Caco-2 (cell line): ENCODE data around the gene DIAPH2. TPM values are rescaled to one million over a fixed set of nuclear protein-coding genes. Genes with fewer than 3 reads are reported as not detected.

Experiments
- Bru-seq: library from RNA; stranded (reverse); fragments of 400-500 nt; gene quantifications from one replicate; lab custom pipeline; 2021; lab: Mats Ljungman, UMichigan
- BruChase-seq, 2 experiments: library from RNA; stranded (reverse); fragments of 400-500 nt; gene quantifications; one replicate each; lab custom pipeline; 2021; lab: Mats Ljungman, UMichigan
- BruUV-seq: library from RNA; stranded (reverse); fragments of 400-500 nt; replicated peaks from 2 replicates; lab custom pipeline; 2021; lab: Mats Ljungman, UMichigan
- CTCF ChIA-PET: fragments of 300-600 bp; sonication (Branson Sonifier 250); formaldehyde crosslinking; loops from one replicate; lab custom pipeline; 2022; ENCODE audit warnings: antibody characterized with exemption; lab: Charles Lee
- POLR2A ChIA-PET: fragments of 300-600 bp; sonication (Branson Sonifier 250); formaldehyde crosslinking; loops from one replicate; lab custom pipeline; 2022; ENCODE audit warnings: antibody characterized with exemption; lab: Charles Lee
- DNase-seq, 2 experiments: peaks; one replicate each; pipeline versions ENCODE4 v3.0.0 to v3.0.0-alpha.2; 2020 to 2022
- H3K27me3 ChIP-seq: replicated peaks from 2 replicates; pipeline ENCODE4 v1.6.0; 2011; ENCODE audit warnings: low read length; ENCODE audit not compliant: control insufficient read depth, insufficient read depth
- H3K36me3 ChIP-seq: 2 replicates; pipeline ENCODE4 v1.5.1; 2011; ENCODE audit warnings: low read length; ENCODE audit not compliant: control insufficient read depth, insufficient read depth
- H3K4me1 ChIP-seq: fragments of 250-450 bp; sonication (Bioruptor Pico); 2 replicates; pipeline ENCODE4 v1.5.1; 2020; ENCODE audit warnings: mild to moderate bottlenecking
- H3K4me3 ChIP-seq: 2 replicates; pipeline ENCODE4 v1.5.1; 2011; ENCODE audit warnings: low read depth, mild to moderate bottlenecking, control low read depth, low read length
- H3K9me3 ChIP-seq: fragments of 250-450 bp; sonication (Bioruptor Pico); 2 replicates; pipeline ENCODE4 v1.5.1; 2020; ENCODE audit warnings: mild to moderate bottlenecking, moderate library complexity
- H3K27ac Mint-ChIP-seq: one replicate; pipeline ENCODE4 v1.8.0; 2022; ENCODE audit warnings: mixed read lengths; ENCODE audit not compliant: unreplicated experiment
- H3K27me3 Mint-ChIP-seq: one replicate; pipeline ENCODE4 v1.8.0; 2022; ENCODE audit warnings: mixed read lengths; ENCODE audit not compliant: insufficient read depth, unreplicated experiment
- H3K36me3 Mint-ChIP-seq: one replicate; pipeline ENCODE4 v1.8.0; 2022; ENCODE audit warnings: mild to moderate bottlenecking, mixed read lengths; ENCODE audit not compliant: insufficient read depth, unreplicated experiment
- H3K4me1 Mint-ChIP-seq: one replicate; pipeline ENCODE4 v1.8.0; 2022; ENCODE audit warnings: low read depth, mixed read lengths; ENCODE audit not compliant: unreplicated experiment
- H3K4me3 Mint-ChIP-seq: one replicate; pipeline ENCODE4 v1.8.0; 2022; ENCODE audit warnings: mild to moderate bottlenecking, moderate library complexity, mixed read lengths; ENCODE audit not compliant: unreplicated experiment
- H3K9me3 Mint-ChIP-seq: one replicate; pipeline ENCODE4 v1.8.0; 2022; ENCODE audit warnings: mixed read lengths; ENCODE audit not compliant: unreplicated experiment
- CTCF ChIP-seq, 2 experiments: fragments of 200-600 bp in 1 of 2; IDR thresholded peaks; 1 replicate in 1 of 2; 2 replicates in 1 of 2; pipeline versions ENCODE4 v1.5.1 to v1.8.0; 2011 to 2022; ENCODE audit warnings: antibody characterized with exemption in 1 of 2, control low read depth in 1 of 2, inconsistent platforms in 1 of 2, low read depth in 1 of 2, low read length in 1 of 2, mild to moderate bottlenecking in 1 of 2, moderate library complexity in 1 of 2; ENCODE audit not compliant: insufficient read depth in 1 of 2, severe bottlenecking in 1 of 2, unreplicated experiment in 1 of 2
- intact Hi-C: fragments of 100-400 bp; cut with micrococcal nuclease; formaldehyde crosslinking; loops from one replicate; pipeline ENCODE4 v1.10.0; 2022; ENCODE audit not compliant: unreplicated experiment
- long read RNA-seq: library from polyadenylated mRNA; stranded (forward); transcript quantifications from one replicate; pipeline ENCODE4 v2.0.0, GENCODE V29; 2022
- total RNA-seq: library from RNA; stranded (reverse); gene quantifications from 2 replicates; pipeline ENCODE4 v1.2.3, GENCODE V29; 2022

The DIAPH2 gene
- 16.1 and 18.2 TPM in 2 replicates for total RNA-seq
- percentile 67 among the genes with signal in this experiment for Bru-seq, nascent RNA
- percentile 62 among the genes with signal in this experiment for BruChase-seq, experiment 1, labeled RNA remaining after a 2-hour chase
- percentile 60 among the genes with signal in this experiment for BruChase-seq, experiment 2, labeled RNA remaining after a 6-hour chase
- long read RNA-seq, transcript DIAPH2-204 (28 exons, 3,376 nt): major isoform, 7 of 18 reads
- long read RNA-seq, partial matches to known transcripts: 3 of 18 reads
- long read RNA-seq, other reads (novel, unspliced or antisense): 4 of 18 reads

GRCh38 chrX:96684339-96685209, at the start of gene DIAPH2:
Gene DIAPH2 (plus strand): TSS chrX:96684842.
- DNase-seq: peak; percentile 83 to 88
- Histone ChIP-seq H3K27me3 (no peaks in the 10 kb centered on the region), H3K4me3 (peak within 1 kb of the TSS; percentile 60), H3K36me3 (no peaks in the 10 kb centered on the region), H3K4me1 (no peaks in the 10 kb centered on the region), H3K9me3 (no peaks in the 10 kb centered on the region)
- BruUV-seq: no TSS peak
- H3K36me3 Mint-ChIP-seq: no peaks in the 10 kb centered on the region
- peak within 1 kb of the TSS; percentile 98 for H3K4me3 Mint-ChIP-seq
- no peaks in the 10 kb centered on the region for H3K4me1 Mint-ChIP-seq
- intact Hi-C loops: loop anchor here (1.0 to 10.0 kb wide), 2 partner anchors 140 to 312 kb away; no protein-coding TSS in a partner anchor
- ChIA-PET CTCF (no interaction called here), POLR2A (interaction anchor here (1.1 kb wide), 1 partner anchor 36 kb away, joined by 4 read pairs; no protein-coding TSS in a partner anchor)
- TF ChIP-seq CTCF (IDR thresholded peaks at IDR 0.05; ENCODE audit: insufficient read depth in 1 of 2, low read depth in 1 of 2, low read length in 1 of 2, severe bottlenecking in 1 of 2, unreplicated experiment in 1 of 2): no peak
- H3K27ac Mint-ChIP-seq: peak within 1 kb of the TSS; percentile 86
- no peaks in the 10 kb centered on the region for H3K27me3 Mint-ChIP-seq
- H3K9me3 Mint-ChIP-seq: no peaks in the 10 kb centered on the region

DNA sequence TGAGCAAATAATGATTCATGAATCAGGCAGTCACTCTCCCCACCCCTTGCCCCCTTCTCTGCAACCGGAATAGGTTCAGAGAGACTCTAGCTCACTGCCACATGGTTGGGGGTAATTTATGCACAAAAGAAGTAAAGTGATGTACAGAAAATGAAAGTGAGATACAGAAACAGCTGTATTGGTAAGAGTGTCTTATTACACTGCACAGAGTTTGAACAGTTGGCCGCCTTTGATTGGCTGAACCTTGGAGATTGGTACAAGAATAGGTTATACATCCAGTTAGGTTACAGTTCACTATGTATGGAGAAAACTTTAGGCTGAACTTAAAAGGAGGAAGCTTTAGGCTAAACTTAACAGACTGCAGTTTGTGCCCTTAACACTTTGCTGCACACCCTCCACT, 34.6 kb upstream of the DIAPH2 start:
- Mint-ChIP-seq H3K27me3 (no peaks in the 10 kb centered on the region), H3K4me3 (no peak overlapping the region), H3K36me3 (no peaks in the 10 kb centered on the region), H3K27ac (no peak overlapping the region), H3K4me1 (peaks cover 14% of the 10 kb centered on the region), H3K9me3 (peaks cover 11% of the 10 kb centered on the region)
- no peak for DNase-seq
- no TSS peak for BruUV-seq
- Histone ChIP-seq H3K4me3 (no peak overlapping the region), H3K36me3 (no peaks in the 10 kb centered on the region), H3K4me1 (peaks cover 13% of the 10 kb centered on the region), H3K27me3 (no peaks in the 10 kb centered on the region), H3K9me3 (no peaks in the 10 kb centered on the region)
- no peak for TF ChIP-seq CTCF (IDR thresholded peaks at IDR 0.05; ENCODE audit: insufficient read depth in 1 of 2, low read depth in 1 of 2, low read length in 1 of 2, severe bottlenecking in 1 of 2, unreplicated experiment in 1 of 2)
- intact Hi-C loops: no loop called here
- CTCF ChIA-PET: no interaction called here
- POLR2A ChIA-PET: no interaction called here

DNA sequence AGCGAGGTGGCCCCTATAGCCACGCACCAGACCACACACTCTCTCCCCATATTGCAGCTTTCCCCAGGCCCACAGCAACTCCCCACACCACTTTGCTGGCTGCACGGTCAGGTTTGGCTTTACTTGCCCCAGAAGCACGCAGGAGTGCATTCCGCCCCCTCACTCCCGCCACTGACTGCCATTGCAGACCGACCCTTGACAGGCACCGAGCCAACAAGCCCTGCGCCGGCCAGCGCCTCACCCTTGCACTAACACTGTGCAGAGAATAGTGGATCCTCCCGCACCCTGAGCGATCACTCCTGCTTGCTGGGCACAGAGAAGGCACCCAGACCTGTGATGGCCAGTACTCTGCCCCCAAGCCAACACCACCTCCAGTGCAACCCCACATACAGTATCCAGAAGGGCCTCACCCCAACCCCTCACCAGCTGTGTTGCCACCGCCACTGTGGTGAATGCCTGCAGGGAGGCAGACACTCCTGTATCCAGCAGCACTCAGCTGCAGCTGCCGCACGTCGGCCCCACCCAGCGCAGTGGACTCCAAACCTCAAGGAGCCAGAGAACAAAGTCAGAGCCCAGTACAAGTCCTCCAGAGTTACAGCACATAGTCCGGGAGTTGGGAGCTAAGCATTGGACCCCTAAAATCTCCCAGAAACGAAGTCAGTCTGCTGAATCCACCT, 28.6 kb upstream of the DIAPH2 start:
- no peaks in the 10 kb centered on the region for H3K36me3 Mint-ChIP-seq
- CTCF ChIA-PET: no interaction called here

More for the DNA sequence above, 28.6 kb upstream of the DIAPH2 start:
- POLR2A ChIA-PET: no interaction called here
- intact Hi-C loops: no loop called here
- DNase-seq: no peak
- no peaks in the 10 kb centered on the region for H3K9me3 Mint-ChIP-seq
- Histone ChIP-seq H3K27me3 (no peaks in the 10 kb centered on the region), H3K4me3 (no peak overlapping the region), H3K4me1 (no peaks in the 10 kb centered on the region), H3K9me3 (no peaks in the 10 kb centered on the region), H3K36me3 (no peaks in the 10 kb centered on the region)
- H3K4me1 Mint-ChIP-seq: no peaks in the 10 kb centered on the region
- H3K27ac Mint-ChIP-seq: no peak overlapping the region
- no peaks in the 10 kb centered on the region for H3K27me3 Mint-ChIP-seq
- no TSS peak for BruUV-seq
- no peak overlapping the region for H3K4me3 Mint-ChIP-seq
- no peak for TF ChIP-seq CTCF (IDR thresholded peaks at IDR 0.05; ENCODE audit: insufficient read depth in 1 of 2, low read depth in 1 of 2, low read length in 1 of 2, severe bottlenecking in 1 of 2, unreplicated experiment in 1 of 2)
